ENCODE measurements around the gene BANP. TPM values are rescaled to one million over a fixed set of nuclear protein-coding genes. Genes with fewer than 3 reads are reported as not detected.

BANP gene
- total RNA-seq, 1 donor from 2014 or later, result 25.5 TPM

DNA sequence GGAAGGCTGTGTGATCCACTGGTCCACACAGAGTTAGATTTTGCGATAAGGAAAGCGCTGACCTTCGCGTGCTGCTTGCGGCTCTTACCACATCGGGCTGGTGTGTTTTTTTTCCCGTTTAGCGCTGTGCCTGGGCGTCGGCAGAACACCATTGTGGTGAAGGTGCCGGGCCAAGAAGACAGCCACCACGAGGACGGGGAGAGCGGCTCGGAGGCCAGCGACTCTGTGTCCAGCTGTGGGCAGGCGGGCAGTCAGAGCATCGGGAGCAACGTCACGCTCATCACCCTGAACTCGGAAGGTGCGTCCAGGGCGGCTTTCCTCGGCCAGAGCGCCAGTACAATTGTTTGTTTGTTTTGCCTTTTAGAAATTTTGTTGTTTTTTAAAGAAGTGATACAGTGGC, 54.7 kb downstream of the BANP start:
- no peak overlapping the region for H3K4me3 Mint-ChIP-seq (ENCODE audit: unreplicated experiment)
- H3K36me3 Mint-ChIP-seq (ENCODE audit: unreplicated experiment), result no peaks in the 10 kb centered on the region
- no peak overlapping the region for H3K27ac Mint-ChIP-seq (ENCODE audit: unreplicated experiment)
- no peaks in the 10 kb centered on the region for H3K9me3 Mint-ChIP-seq (ENCODE audit: unreplicated experiment)
- peaks cover 31% of the 10 kb centered on the region for H3K4me1 Mint-ChIP-seq (ENCODE audit: low read depth, unreplicated experiment)
- H3K27me3 Mint-ChIP-seq (ENCODE audit: unreplicated experiment), result peaks cover 2% of the 10 kb centered on the region
- no peak for TF ChIP-seq CTCF (IDR thresholded peaks at IDR 0.05; ENCODE audit: partially characterized antibody, unreplicated experiment)
- DNase-seq, result no peak

GRCh38 chr16:88007321-88007731, 56.1 kb downstream of the BANP start:
- Mint-ChIP-seq H3K27me3 (ENCODE audit: unreplicated experiment) (peaks cover 2% of the 10 kb centered on the region), H3K36me3 (ENCODE audit: unreplicated experiment) (peaks cover 3% of the 10 kb centered on the region), H3K9me3 (ENCODE audit: unreplicated experiment) (no peaks in the 10 kb centered on the region), H3K4me1 (ENCODE audit: low read depth, unreplicated experiment) (peaks cover 28% of the 10 kb centered on the region), H3K27ac (ENCODE audit: unreplicated experiment) (peak overlapping the region; percentile 48), H3K4me3 (ENCODE audit: unreplicated experiment) (no peak overlapping the region)
- no peak for TF ChIP-seq CTCF (IDR thresholded peaks at IDR 0.05; ENCODE audit: partially characterized antibody, unreplicated experiment)
- DNase-seq, result no peak

DNA sequence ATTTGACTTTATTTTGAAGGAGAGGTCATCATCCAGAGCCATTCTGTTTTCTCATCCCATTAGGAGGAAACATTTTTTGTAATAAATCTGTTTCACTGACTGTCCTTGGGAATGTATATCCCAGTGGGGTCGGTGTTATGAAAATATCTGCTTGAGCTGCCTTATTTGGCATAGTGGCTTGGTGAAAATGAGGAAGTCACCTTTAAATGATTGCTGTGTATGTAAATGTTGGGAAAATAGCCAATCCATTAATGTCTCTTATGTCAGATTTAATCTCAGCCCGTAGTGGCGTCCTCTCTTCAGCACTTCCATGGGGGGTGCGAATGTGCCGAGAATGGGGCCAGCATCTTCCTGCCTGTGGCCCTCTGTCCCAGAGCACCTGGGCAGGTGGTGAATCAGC, 57.6 kb downstream of the BANP start:
- no peak overlapping the region for H3K27ac Mint-ChIP-seq (ENCODE audit: unreplicated experiment)
- H3K36me3 Mint-ChIP-seq (ENCODE audit: unreplicated experiment), result peaks cover 6% of the 10 kb centered on the region
- H3K4me3 Mint-ChIP-seq (ENCODE audit: unreplicated experiment), result no peak overlapping the region
- DNase-seq, result no peak
- TF ChIP-seq CTCF (IDR thresholded peaks at IDR 0.05; ENCODE audit: partially characterized antibody, unreplicated experiment), result no peak
- peaks cover 34% of the 10 kb centered on the region for H3K4me1 Mint-ChIP-seq (ENCODE audit: low read depth, unreplicated experiment)
- peaks cover 2% of the 10 kb centered on the region for H3K9me3 Mint-ChIP-seq (ENCODE audit: unreplicated experiment)
- H3K27me3 Mint-ChIP-seq (ENCODE audit: unreplicated experiment), result peaks cover 2% of the 10 kb centered on the region

GRCh38 chr16:88009563-88010342, 58.5 kb downstream of the BANP start:
- H3K36me3 Mint-ChIP-seq (ENCODE audit: unreplicated experiment), result peaks cover 6% of the 10 kb centered on the region
- no peak for TF ChIP-seq CTCF (IDR thresholded peaks at IDR 0.05; ENCODE audit: partially characterized antibody, unreplicated experiment)

GRCh38 chr16:88010343-88010967, 59.2 kb downstream of the BANP start:
- Mint-ChIP-seq H3K27ac (ENCODE audit: unreplicated experiment) (no peak overlapping the region), H3K9me3 (ENCODE audit: unreplicated experiment) (peaks cover 2% of the 10 kb centered on the region), H3K36me3 (ENCODE audit: unreplicated experiment) (peaks cover 6% of the 10 kb centered on the region), H3K4me1 (ENCODE audit: low read depth, unreplicated experiment) (peaks cover 20% of the 10 kb centered on the region), H3K27me3 (ENCODE audit: unreplicated experiment) (no peaks in the 10 kb centered on the region), H3K4me3 (ENCODE audit: unreplicated experiment) (no peak overlapping the region)
- TF ChIP-seq CTCF (IDR thresholded peaks at IDR 0.05; ENCODE audit: partially characterized antibody, unreplicated experiment), result no peak
- no peak for DNase-seq

More at GRCh38 chr16:88009563-88010342, 58.5 kb downstream of the BANP start:
- Mint-ChIP-seq H3K27me3 (ENCODE audit: unreplicated experiment) (no peaks in the 10 kb centered on the region), H3K4me3 (ENCODE audit: unreplicated experiment) (no peak overlapping the region), H3K4me1 (ENCODE audit: low read depth, unreplicated experiment) (peaks cover 26% of the 10 kb centered on the region), H3K27ac (ENCODE audit: unreplicated experiment) (no peak overlapping the region), H3K9me3 (ENCODE audit: unreplicated experiment) (peaks cover 2% of the 10 kb centered on the region)
- DNase-seq, result no peak
